ENCODE results near the gene CASQ1. TPM values are rescaled to one million over a fixed set of nuclear protein-coding genes. Genes with fewer than 3 reads are reported as not detected.

Gene CASQ1
- total RNA-seq, 2 experiments from 2014 or later = not detected

DNA sequence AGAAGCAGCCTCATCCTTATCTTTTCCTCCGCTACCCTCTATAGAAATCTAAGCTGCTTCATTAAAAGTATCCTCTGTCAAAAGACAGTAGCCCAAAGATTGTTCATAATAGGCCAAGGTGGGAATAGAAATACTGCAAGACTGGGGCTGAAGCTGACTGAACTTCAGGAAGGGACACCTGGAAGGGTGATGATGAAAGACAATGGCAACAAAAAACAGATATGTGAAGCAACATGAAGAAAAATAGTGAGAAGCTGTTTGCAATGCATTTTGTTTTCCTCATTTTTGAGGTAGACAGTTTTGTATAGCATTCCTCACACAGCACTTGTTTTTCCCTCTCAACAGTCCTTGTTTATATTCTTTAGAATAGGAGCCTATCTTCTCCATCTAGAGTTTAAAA lies 55.1 kb downstream of the CASQ1 start:
- ChIA-PET CTCF (interaction anchor here (1.3 to 1.8 kb wide), 2 partner anchors 15 to 26 kb away, joined by 3 read pairs; no protein-coding TSS in a partner anchor), POLR2A (no interaction called here)
- H3K36me3 Mint-ChIP-seq (ENCODE audit: low read depth) = peaks cover 17% of the 10 kb centered on the region
- no peaks in the 10 kb centered on the region for H3K27me3 Mint-ChIP-seq
- no peak for DNase-seq
- no peaks in the 10 kb centered on the region for H3K9me3 Mint-ChIP-seq
- H3K4me1 Mint-ChIP-seq = no peaks in the 10 kb centered on the region
- no peak overlapping the region for H3K4me3 Mint-ChIP-seq
- no peak overlapping the region for H3K27ac Mint-ChIP-seq

DNA sequence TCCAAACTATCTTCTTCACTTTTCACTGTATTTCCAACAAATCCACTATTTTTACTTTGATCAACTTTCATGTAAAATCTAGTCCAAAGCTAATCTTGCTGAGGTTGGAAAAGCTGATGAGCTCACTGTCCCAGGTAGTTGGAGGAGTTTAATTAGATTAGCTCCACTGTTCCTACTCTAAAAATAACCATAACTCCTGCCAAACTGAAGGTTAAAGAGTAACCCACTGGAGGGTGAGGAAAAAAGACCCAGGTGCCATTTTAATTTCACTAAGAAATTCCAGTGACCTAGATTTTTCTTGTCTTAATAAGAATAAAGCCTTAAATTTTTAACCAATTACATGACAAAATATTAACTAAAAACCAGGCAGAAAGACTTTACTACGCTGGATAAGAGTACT lies 56.7 kb downstream of the CASQ1 start:
- H3K4me3 Mint-ChIP-seq = no peak overlapping the region
- H3K27ac Mint-ChIP-seq = no peak overlapping the region
- ChIA-PET POLR2A (no interaction called here), CTCF (interaction anchor here (1.0 to 1.8 kb wide), 5 partner anchors 13 to 54 kb away, joined by 3 to 6 read pairs (median 3); partner anchors contain the start of gene DCAF8)
- H3K27me3 Mint-ChIP-seq = no peaks in the 10 kb centered on the region
- H3K9me3 Mint-ChIP-seq = no peaks in the 10 kb centered on the region
- no peak for DNase-seq
- H3K36me3 Mint-ChIP-seq (ENCODE audit: low read depth) = peaks cover 14% of the 10 kb centered on the region
- H3K4me1 Mint-ChIP-seq = peaks cover 2% of the 10 kb centered on the region

DNA sequence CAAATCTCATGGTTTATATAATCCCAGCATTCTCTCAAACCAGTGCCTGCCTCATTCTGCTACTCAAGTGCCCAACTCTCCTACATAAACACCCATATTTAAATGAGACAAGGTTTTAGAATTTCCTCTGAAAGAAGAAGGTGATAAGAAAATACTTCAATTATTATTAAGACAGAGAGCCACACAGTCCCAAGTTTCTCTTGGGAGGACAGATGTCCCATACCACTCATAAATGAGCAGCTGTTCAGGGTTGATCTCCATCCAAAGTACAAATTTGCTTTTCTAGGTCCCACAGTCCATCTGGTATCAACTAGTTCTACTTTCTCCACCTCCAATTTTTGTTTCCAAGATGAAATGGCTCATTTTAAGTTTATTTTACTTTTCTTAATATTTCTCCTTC lies 60.6 kb downstream of the CASQ1 start:
- CTCF ChIA-PET = interaction anchor here (0.9 to 3.0 kb wide), 10 partner anchors 10 to 188 kb away, joined by 3 to 26 read pairs (median 6); no protein-coding TSS in a partner anchor

More for the DNA sequence above, 60.6 kb downstream of the CASQ1 start:
- Mint-ChIP-seq H3K4me1 (peaks cover 2% of the 10 kb centered on the region), H3K27me3 (no peaks in the 10 kb centered on the region), H3K9me3 (no peaks in the 10 kb centered on the region), H3K4me3 (no peak overlapping the region), H3K36me3 (ENCODE audit: low read depth) (peaks cover 5% of the 10 kb centered on the region), H3K27ac (no peak overlapping the region)
- no peak for DNase-seq
- POLR2A ChIA-PET = no interaction called here

Other genes with a start within 250 kb of the CASQ1 start
- not detected for gene IGSF9, start 245.0 kb upstream of the CASQ1 start, total RNA-seq
- gene SLAMF9, start 236.3 kb upstream of the CASQ1 start, total RNA-seq = not detected
- gene PIGM, start 158.6 kb upstream of the CASQ1 start, total RNA-seq = 1 to 10 TPM; 5.9 to 6.4 TPM
- gene KCNJ10, start 120.4 kb upstream of the CASQ1 start, total RNA-seq = not detected
- not detected for gene KCNJ9, start 109.0 kb upstream of the CASQ1 start, total RNA-seq
- 10 to 100 TPM; 36.4 to 40.9 TPM for gene IGSF8, start 92.0 kb upstream of the CASQ1 start, total RNA-seq
- not detected for gene ATP1A2, start 74.8 kb upstream of the CASQ1 start, total RNA-seq
- gene ATP1A4, start 39.0 kb upstream of the CASQ1 start, total RNA-seq = not detected
- 10 to 100 TPM; 29.3 to 32.5 TPM for gene PEA15, start 14.8 kb downstream of the CASQ1 start, total RNA-seq
- 100 to 1,000 TPM; 112 to 117 TPM for gene DCAF8, start 72.0 kb downstream of the CASQ1 start, total RNA-seq
- gene PEX19, start 94.6 kb downstream of the CASQ1 start, total RNA-seq = 10 to 100 TPM; 48.8 to 49.8 TPM
- gene COPA, start 152.7 kb downstream of the CASQ1 start, total RNA-seq = 100 to 1,000 TPM; 122 TPM
- 10 to 100 TPM; 72.3 to 75.5 TPM for gene NCSTN, start 152.8 kb downstream of the CASQ1 start, total RNA-seq
- under 1 TPM; 0.10 to 0.25 TPM for gene NHLH1, start 176.5 kb downstream of the CASQ1 start, total RNA-seq
- under 1 TPM in 1 of 2 experiments, not detected in 1; 0.04 TPM for gene VANGL2, start 210.0 kb downstream of the CASQ1 start, total RNA-seq

All from activated CD4-positive, alpha-beta T cell treated with anti-CD3 and anti-CD28 coated beads, Interleukin-2, amount 10 ng/mL, durations not matched to agents 7 days and 5 days (primary cell).